Measurements from ENCODE around the gene BACE2. TPM values are rescaled to one million over a fixed set of nuclear protein-coding genes. Genes with fewer than 3 reads are reported as not detected.
"Not testable (repeated sequence)": the region's sequence is repeated elsewhere in the genome, so short reads cannot be mapped to it uniquely, and the experiment has no call there.

The BACE2 gene
- total RNA-seq, 1 donor from 2014 or later, result 2.2 TPM

DNA sequence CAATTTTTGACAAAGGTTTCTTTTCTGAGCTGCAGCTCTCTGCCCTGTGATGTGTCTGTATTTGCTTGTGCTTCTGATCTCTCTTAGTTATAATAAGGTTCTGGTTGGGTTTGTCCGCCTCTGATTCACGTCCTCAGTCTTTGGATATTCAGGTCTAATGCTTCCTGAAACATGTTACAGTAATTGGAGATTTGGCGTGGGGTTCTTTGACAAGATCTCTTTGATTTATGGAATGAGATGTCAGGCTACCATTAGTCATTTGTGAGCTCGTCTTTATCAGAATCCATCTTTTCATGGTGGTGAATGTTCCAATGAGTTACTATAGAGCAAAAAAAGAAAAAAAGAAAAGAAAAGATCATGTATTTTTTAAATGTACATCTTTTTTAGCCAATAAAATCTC is 62.5 kb downstream of the BACE2 start:
- DNase-seq (ENCODE audit: low spot score), result no peak
- no peaks in the 10 kb centered on the region for H3K4me1 Mint-ChIP-seq (ENCODE audit: low read depth)
- H3K4me3 Mint-ChIP-seq (ENCODE audit: low read depth), result no peak overlapping the region
- no peak overlapping the region for H3K27ac Mint-ChIP-seq
- H3K27me3 Mint-ChIP-seq (ENCODE audit: low read depth), result no peaks in the 10 kb centered on the region
- intact Hi-C loops (cut with micrococcal nuclease), result no loop called here
- H3K36me3 Mint-ChIP-seq (ENCODE audit: low read depth), result no peaks in the 10 kb centered on the region
- H3K9me3 Mint-ChIP-seq, result no peaks in the 10 kb centered on the region

- no peaks in the 10 kb centered on the region for H3K9me3 Mint-ChIP-seq
- DNase-seq (ENCODE audit: low spot score), result no peak
- H3K27ac Mint-ChIP-seq, result no peak overlapping the region
- no peaks in the 10 kb centered on the region for H3K36me3 Mint-ChIP-seq (ENCODE audit: low read depth)
- no peaks in the 10 kb centered on the region for H3K27me3 Mint-ChIP-seq (ENCODE audit: low read depth)
- H3K4me3 Mint-ChIP-seq (ENCODE audit: low read depth), result no peak overlapping the region
- no peaks in the 10 kb centered on the region for H3K4me1 Mint-ChIP-seq (ENCODE audit: low read depth)
- intact Hi-C loops (cut with micrococcal nuclease), result no loop called here
Measured at GRCh38 chr21:41231060-41231459, 63.1 kb downstream of the BACE2 start.

DNA sequence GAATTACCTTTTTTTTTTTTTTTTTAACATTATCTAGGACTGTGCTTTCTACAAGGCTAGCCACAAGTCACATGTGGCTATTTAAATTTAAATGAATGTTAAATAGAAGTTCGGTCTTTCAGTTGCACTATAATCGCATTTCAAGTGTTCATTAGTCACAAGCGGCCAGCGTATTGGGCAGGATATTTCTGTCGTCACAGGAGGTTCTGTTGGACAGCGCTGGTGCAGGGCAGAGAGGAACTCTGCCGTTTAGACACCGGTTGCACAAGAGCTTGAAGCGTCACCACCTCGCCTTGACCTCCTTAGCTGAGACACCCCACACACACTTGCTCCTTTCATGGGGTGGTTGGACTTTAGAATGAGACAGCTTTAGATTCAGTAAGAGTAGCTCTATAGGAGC is 64.1 kb downstream of the BACE2 start:
- DNase-seq (ENCODE audit: low spot score), result no peak
- H3K27ac Mint-ChIP-seq, result no peak overlapping the region
- intact Hi-C loops (cut with micrococcal nuclease), result no loop called here
- no peaks in the 10 kb centered on the region for H3K27me3 Mint-ChIP-seq (ENCODE audit: low read depth)
- no peaks in the 10 kb centered on the region for H3K36me3 Mint-ChIP-seq (ENCODE audit: low read depth)
- H3K4me3 Mint-ChIP-seq (ENCODE audit: low read depth), result no peak overlapping the region
- no peaks in the 10 kb centered on the region for H3K4me1 Mint-ChIP-seq (ENCODE audit: low read depth)
- H3K9me3 Mint-ChIP-seq, result no peaks in the 10 kb centered on the region

- DNase-seq (ENCODE audit: low spot score), result no peak
- no peak overlapping the region for H3K4me3 Mint-ChIP-seq (ENCODE audit: low read depth)
- no peaks in the 10 kb centered on the region for H3K36me3 Mint-ChIP-seq (ENCODE audit: low read depth)
- H3K27me3 Mint-ChIP-seq (ENCODE audit: low read depth), result no peaks in the 10 kb centered on the region
- intact Hi-C loops (cut with micrococcal nuclease), result no loop called here
- H3K4me1 Mint-ChIP-seq (ENCODE audit: low read depth), result no peaks in the 10 kb centered on the region
- no peaks in the 10 kb centered on the region for H3K9me3 Mint-ChIP-seq
- H3K27ac Mint-ChIP-seq, result no peak overlapping the region
Measured at GRCh38 chr21:41233916-41234315, 66.0 kb downstream of the BACE2 start.

DNA sequence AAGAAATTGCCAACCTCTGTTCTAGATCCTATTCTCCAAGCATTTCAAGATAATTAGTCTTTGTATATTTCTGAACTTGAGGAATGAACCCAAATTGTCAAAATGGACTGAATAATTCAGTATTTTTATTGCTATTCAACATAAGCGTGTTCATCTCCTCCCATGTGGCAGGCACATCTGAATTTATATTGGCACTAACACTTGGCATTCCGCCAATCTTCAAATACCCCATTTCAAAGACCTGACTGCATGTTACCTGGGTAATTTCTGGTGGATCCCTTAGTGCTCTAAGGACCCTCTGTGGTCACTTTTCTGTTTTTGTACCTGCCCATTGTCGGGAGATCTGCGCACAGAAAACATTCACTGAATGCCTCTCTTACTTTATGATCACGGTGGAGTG is 66.6 kb downstream of the BACE2 start:
- no peaks in the 10 kb centered on the region for H3K36me3 Mint-ChIP-seq (ENCODE audit: low read depth)
- H3K4me1 Mint-ChIP-seq (ENCODE audit: low read depth), result no peaks in the 10 kb centered on the region
- no peak for DNase-seq (ENCODE audit: low spot score)
- H3K27ac Mint-ChIP-seq, result no peak overlapping the region
- intact Hi-C loops (cut with micrococcal nuclease), result no loop called here
- H3K9me3 Mint-ChIP-seq, result no peaks in the 10 kb centered on the region
- no peak overlapping the region for H3K4me3 Mint-ChIP-seq (ENCODE audit: low read depth)
- no peaks in the 10 kb centered on the region for H3K27me3 Mint-ChIP-seq (ENCODE audit: low read depth)

DNA sequence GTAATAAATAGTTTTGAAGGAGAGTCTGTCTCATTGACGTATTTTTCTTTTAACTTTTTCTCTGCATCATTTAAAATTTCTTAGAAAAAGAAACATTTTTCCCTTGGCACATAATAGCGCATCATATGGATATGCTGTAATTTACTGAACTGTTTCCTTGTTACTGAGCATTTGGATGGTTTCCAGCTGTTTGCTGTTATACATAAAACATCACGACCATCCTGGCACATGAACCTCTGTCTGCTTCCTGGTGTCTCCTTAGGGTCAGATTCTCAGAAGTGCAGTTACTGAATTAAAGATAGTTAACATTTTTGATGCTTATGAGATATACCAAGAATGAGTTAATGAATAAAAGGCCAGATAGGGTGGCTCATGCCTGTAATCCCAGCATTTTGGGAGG is 67.2 kb downstream of the BACE2 start:
- Mint-ChIP-seq H3K36me3 (ENCODE audit: low read depth) (no peaks in the 10 kb centered on the region), H3K4me3 (ENCODE audit: low read depth) (no peak overlapping the region), H3K9me3 (no peaks in the 10 kb centered on the region), H3K27me3 (ENCODE audit: low read depth) (no peaks in the 10 kb centered on the region), H3K27ac (no peak overlapping the region), H3K4me1 (ENCODE audit: low read depth) (no peaks in the 10 kb centered on the region)
- intact Hi-C loops (cut with micrococcal nuclease), result no loop called here
- no peak for DNase-seq (ENCODE audit: low spot score)

DNA sequence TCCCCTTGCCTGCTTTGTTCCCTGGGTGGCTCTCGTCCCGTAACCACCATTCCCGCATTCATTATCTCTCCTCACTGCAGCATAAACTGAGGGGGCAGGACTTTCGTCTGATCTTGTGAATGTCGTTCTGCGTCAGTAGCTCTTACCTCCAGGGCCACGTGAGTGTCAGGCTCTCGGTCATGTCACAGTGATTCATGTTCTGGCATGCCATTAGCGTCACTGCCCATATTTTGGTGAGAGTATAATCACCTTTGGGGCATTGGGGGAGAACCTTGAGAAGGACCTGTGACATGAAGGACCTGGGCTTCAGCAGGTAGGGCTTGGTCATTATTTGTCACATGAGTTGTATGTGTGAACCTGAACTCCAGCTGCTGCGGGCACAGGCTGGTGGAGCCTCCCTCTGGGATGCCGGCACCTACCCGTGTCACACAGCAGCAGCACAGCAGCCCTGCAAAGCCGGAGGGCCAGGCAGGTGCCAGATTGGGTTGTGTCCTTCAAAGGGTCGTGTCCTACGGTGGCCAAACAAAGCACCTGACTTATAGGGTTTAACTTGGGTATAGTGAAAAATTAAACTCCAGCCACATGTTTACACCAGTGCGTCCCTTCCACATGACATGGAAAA is 68.5 kb downstream of the BACE2 start:
- intact Hi-C loops (cut with micrococcal nuclease), result no loop called here
- Mint-ChIP-seq H3K9me3 (no peaks in the 10 kb centered on the region), H3K27ac (no peak overlapping the region), H3K4me3 (ENCODE audit: low read depth) (no peak overlapping the region), H3K4me1 (ENCODE audit: low read depth) (no peaks in the 10 kb centered on the region), H3K36me3 (ENCODE audit: low read depth) (no peaks in the 10 kb centered on the region), H3K27me3 (ENCODE audit: low read depth) (no peaks in the 10 kb centered on the region)
- DNase-seq (ENCODE audit: low spot score), result no peak

DNA sequence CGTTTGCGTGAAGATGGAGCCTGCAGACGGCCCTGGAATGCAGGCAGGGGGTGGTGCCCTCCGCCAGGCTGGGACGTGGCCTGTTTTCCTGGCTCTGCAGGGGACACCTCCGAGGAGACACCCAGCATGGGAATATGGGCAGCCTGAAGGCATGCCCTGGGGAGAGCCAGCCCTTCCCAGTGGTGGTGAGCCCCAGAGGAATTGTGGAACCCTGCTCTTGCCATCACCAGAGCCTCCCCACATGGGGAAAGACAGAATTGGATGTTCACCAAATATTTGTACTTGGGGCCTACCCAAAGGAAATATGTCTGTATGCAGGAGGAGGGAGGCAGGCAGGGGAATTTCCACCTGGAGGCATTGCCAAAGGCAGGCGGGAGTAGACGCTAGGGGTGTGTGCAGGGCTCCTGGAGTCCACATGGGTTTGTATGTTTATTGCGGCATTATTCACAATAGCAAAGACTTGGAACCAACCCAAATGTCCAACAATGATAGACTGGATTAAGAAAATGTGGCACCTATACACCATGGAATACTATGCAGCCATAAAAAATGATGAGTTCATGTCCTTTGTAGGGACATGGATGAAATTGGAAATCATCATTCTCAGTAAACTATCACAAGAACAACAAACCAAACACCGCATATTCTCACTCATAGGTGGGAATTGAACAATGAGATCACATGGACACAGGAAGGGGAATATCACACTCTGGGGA is 70.3 kb downstream of the BACE2 start:
- H3K36me3 Mint-ChIP-seq (ENCODE audit: low read depth); H3K9me3 Mint-ChIP-seq; H3K27me3 Mint-ChIP-seq (ENCODE audit: low read depth); H3K4me1 Mint-ChIP-seq (ENCODE audit: low read depth); H3K4me3 Mint-ChIP-seq (ENCODE audit: low read depth); intact Hi-C loops (cut with micrococcal nuclease); DNase-seq (ENCODE audit: low spot score); H3K27ac Mint-ChIP-seq: not testable (repeated sequence)

- Mint-ChIP-seq H3K27ac (no peak overlapping the region), H3K36me3 (ENCODE audit: low read depth) (no peaks in the 10 kb centered on the region), H3K27me3 (ENCODE audit: low read depth) (no peaks in the 10 kb centered on the region), H3K4me3 (ENCODE audit: low read depth) (no peak overlapping the region), H3K4me1 (ENCODE audit: low read depth) (no peaks in the 10 kb centered on the region), H3K9me3 (no peaks in the 10 kb centered on the region)
- no peak for DNase-seq (ENCODE audit: low spot score)
- intact Hi-C loops (cut with micrococcal nuclease), result no loop called here
Measured at GRCh38 chr21:41240040-41240439, 72.1 kb downstream of the BACE2 start.

DNA sequence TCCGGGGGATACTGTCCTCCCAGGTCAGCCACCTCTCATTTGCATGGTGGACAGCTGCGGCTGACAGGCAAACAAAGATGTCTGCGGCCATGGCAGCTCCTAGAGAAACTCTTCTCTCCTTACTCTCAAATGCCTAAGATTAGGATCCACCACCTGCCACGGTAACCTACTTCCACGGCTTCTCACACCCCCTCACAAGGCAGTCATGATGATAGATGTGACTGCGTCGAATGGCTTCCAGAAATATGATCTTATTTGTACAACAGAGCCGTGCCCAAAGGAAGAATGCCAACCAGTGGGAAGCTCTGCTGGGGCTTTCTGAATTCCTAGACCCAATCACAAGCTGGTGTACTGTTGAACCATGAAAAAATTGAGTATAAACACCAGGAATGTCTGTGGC is 73.4 kb downstream of the BACE2 start:
- Mint-ChIP-seq H3K4me3 (ENCODE audit: low read depth) (no peak overlapping the region), H3K27ac (no peak overlapping the region), H3K9me3 (no peaks in the 10 kb centered on the region), H3K4me1 (ENCODE audit: low read depth) (no peaks in the 10 kb centered on the region), H3K27me3 (ENCODE audit: low read depth) (no peaks in the 10 kb centered on the region), H3K36me3 (ENCODE audit: low read depth) (no peaks in the 10 kb centered on the region)
- intact Hi-C loops (cut with micrococcal nuclease), result no loop called here
- no peak for DNase-seq (ENCODE audit: low spot score)

- H3K27me3 Mint-ChIP-seq (ENCODE audit: low read depth), result no peaks in the 10 kb centered on the region
- DNase-seq (ENCODE audit: low spot score), result no peak
- no peaks in the 10 kb centered on the region for H3K9me3 Mint-ChIP-seq
- intact Hi-C loops (cut with micrococcal nuclease), result no loop called here
- H3K4me1 Mint-ChIP-seq (ENCODE audit: low read depth), result no peaks in the 10 kb centered on the region
- no peak overlapping the region for H3K4me3 Mint-ChIP-seq (ENCODE audit: low read depth)
- H3K27ac Mint-ChIP-seq, result no peak overlapping the region
- H3K36me3 Mint-ChIP-seq (ENCODE audit: low read depth), result no peaks in the 10 kb centered on the region
Measured at GRCh38 chr21:41242238-41242829, 74.4 kb downstream of the BACE2 start.

DNA sequence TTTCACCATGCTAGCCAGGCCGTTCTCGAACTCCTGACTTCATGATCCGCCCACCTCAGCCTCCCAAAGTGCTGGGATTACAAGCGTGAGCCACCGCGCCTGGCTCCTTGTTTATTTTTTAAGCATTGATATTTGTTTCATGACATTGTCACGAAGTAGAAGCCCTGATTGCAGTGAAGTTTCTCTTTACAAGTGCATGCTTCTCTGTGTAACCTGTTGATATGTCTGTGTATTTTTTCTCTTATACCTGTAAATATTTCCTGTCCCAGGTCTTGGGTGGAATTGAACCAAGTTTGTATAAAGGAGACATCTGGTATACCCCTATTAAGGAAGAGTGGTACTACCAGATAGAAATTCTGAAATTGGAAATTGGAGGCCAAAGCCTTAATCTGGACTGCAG is 75.1 kb downstream of the BACE2 start:
- H3K27ac Mint-ChIP-seq, result no peak overlapping the region
- no peaks in the 10 kb centered on the region for H3K27me3 Mint-ChIP-seq (ENCODE audit: low read depth)
- no peaks in the 10 kb centered on the region for H3K9me3 Mint-ChIP-seq
- H3K36me3 Mint-ChIP-seq (ENCODE audit: low read depth), result no peaks in the 10 kb centered on the region
- no peak overlapping the region for H3K4me3 Mint-ChIP-seq (ENCODE audit: low read depth)
- no peaks in the 10 kb centered on the region for H3K4me1 Mint-ChIP-seq (ENCODE audit: low read depth)
- no peak for DNase-seq (ENCODE audit: low spot score)
- intact Hi-C loops (cut with micrococcal nuclease), result no loop called here

- H3K4me3 Mint-ChIP-seq (ENCODE audit: low read depth); DNase-seq (ENCODE audit: low spot score); H3K9me3 Mint-ChIP-seq; H3K27me3 Mint-ChIP-seq (ENCODE audit: low read depth); H3K4me1 Mint-ChIP-seq (ENCODE audit: low read depth); intact Hi-C loops (cut with micrococcal nuclease); H3K36me3 Mint-ChIP-seq (ENCODE audit: low read depth); H3K27ac Mint-ChIP-seq: not testable (repeated sequence)
Measured at GRCh38 chr21:41244266-41244880, 76.4 kb downstream of the BACE2 start.

All from activated T-helper 2 cell treated with anti-CD3 and anti-CD28 coated beads, Interferon-gamma antibody, Interleukin-2, Interleukin-4, amounts not matched to agents 10 μg/mL and 5 μg/mL and 100 μg/mL, durations not matched to agents 14 hours and 24 hours and 36 hours (primary cell).